ENCODE measurements around the gene CIBAR2.

GRCh38 chr16:85057212-85057889 is 54.9 kb downstream of the CIBAR2 start:
- no peak for TF ChIP-seq POLR2A (IDR thresholded peaks at IDR 0.05)
- no peak for TF ChIP-seq EP300 (IDR thresholded peaks at IDR 0.05)
- TF ChIP-seq CTCF (IDR thresholded peaks at IDR 0.05), result no peak

Data from ovary (tissue), 3 donors.